ENCODE data around the gene SLX1A. TPM values are rescaled to one million over a fixed set of nuclear protein-coding genes. Genes with fewer than 3 reads are reported as not detected.
A peak's percentile ranks its signal among the peaks of the same experiment; 100 is the strongest.

Gene SLX1A
- total RNA-seq, 4 donors from 2014 or later: 7.8 to 21.2 (median 13.5) TPM

- no peaks in the 10 kb centered on the region for H3K36me3 ChIP-seq
- 13 to 96% methylated on average over 1 to 4 of the region's 13 CpGs for WGBS, 2 donors (ENCODE audit: low coverage in 1 of 2)
- peak overlapping the region in 1 of 2 donors; percentile 62 for H3K4me3 ChIP-seq
- no peak for ATAC-seq
- H3K4me1 ChIP-seq: peaks cover 0 to 29% (median 7%) of the 10 kb centered on the region in 3 donors
- H3K9me3 ChIP-seq: no peaks in the 10 kb centered on the region
- peak overlapping the region in 2 of 4 donors; percentile 36 to 84 for H3K27ac ChIP-seq
- TF ChIP-seq POLR2AphosphoS5 (IDR thresholded peaks at IDR 0.05): no peak
- no peak for TF ChIP-seq POLR2A (IDR thresholded peaks at IDR 0.05)
- no peak for TF ChIP-seq EP300 (IDR thresholded peaks at IDR 0.05)
- no peak for TF ChIP-seq CTCF (IDR thresholded peaks at IDR 0.05)
- no peaks in the 10 kb centered on the region for H3K27me3 ChIP-seq
Measured at GRCh38 chr16:30184891-30185682, 8.6 kb upstream of the SLX1A start.

GRCh38 chr16:30185683-30186421 lies 7.8 kb upstream of the SLX1A start:
- no peaks in the 10 kb centered on the region for H3K27me3 ChIP-seq
- 60 to 73% methylated on average over 1 to 3 of the region's 15 CpGs for WGBS, 2 donors (ENCODE audit: low coverage in 1 of 2)
- no peaks in the 10 kb centered on the region for H3K9me3 ChIP-seq
- no peaks in the 10 kb centered on the region for H3K36me3 ChIP-seq
- H3K4me1 ChIP-seq: peaks cover 0 to 29% (median 7%) of the 10 kb centered on the region in 3 donors
- H3K4me3 ChIP-seq: peak overlapping the region in 1 of 2 donors; percentile 6
- peak overlapping the region in 3 of 4 donors; percentile 23 to 84 (median 36) for H3K27ac ChIP-seq
- no peak for TF ChIP-seq POLR2A (IDR thresholded peaks at IDR 0.05)
- no peak for TF ChIP-seq CTCF (IDR thresholded peaks at IDR 0.05)
- TF ChIP-seq POLR2AphosphoS5 (IDR thresholded peaks at IDR 0.05): no peak
- no peak for TF ChIP-seq EP300 (IDR thresholded peaks at IDR 0.05)
- ATAC-seq: no peak

- 89% methylated on average over 4 of the region's 9 CpGs; no CpG with 5 or more reads in 1 of the 2 donors for WGBS, 2 donors (ENCODE audit: low coverage in 1 of 2)
- no peak for TF ChIP-seq POLR2AphosphoS5 (IDR thresholded peaks at IDR 0.05)
- TF ChIP-seq EP300 (IDR thresholded peaks at IDR 0.05): no peak
- TF ChIP-seq CTCF (IDR thresholded peaks at IDR 0.05): no peak
- no peak for TF ChIP-seq POLR2A (IDR thresholded peaks at IDR 0.05)
- no peak overlapping the region for H3K4me3 ChIP-seq
- H3K27ac ChIP-seq: peak overlapping the region in 2 of 4 donors; percentile 22 to 23
- peaks cover 0 to 29% (median 7%) of the 10 kb centered on the region in 3 donors for H3K4me1 ChIP-seq
- H3K27me3 ChIP-seq: no peaks in the 10 kb centered on the region
- no peaks in the 10 kb centered on the region for H3K9me3 ChIP-seq
- H3K36me3 ChIP-seq: no peaks in the 10 kb centered on the region
- ATAC-seq: no peak
Measured at GRCh38 chr16:30186444-30186781, 7.3 kb upstream of the SLX1A start.

GRCh38 chr16:30186782-30187555 lies 6.7 kb upstream of the SLX1A start:
- peaks cover 0 to 29% (median 7%) of the 10 kb centered on the region in 3 donors for H3K4me1 ChIP-seq
- ATAC-seq: no peak
- no peaks in the 10 kb centered on the region for H3K9me3 ChIP-seq
- H3K36me3 ChIP-seq: no peaks in the 10 kb centered on the region
- WGBS, 2 donors (ENCODE audit: low coverage in 1 of 2): 13 to 60% methylated on average over 1 to 4 of the region's 36 CpGs
- H3K4me3 ChIP-seq: no peak overlapping the region
- no peaks in the 10 kb centered on the region for H3K27me3 ChIP-seq
- TF ChIP-seq CTCF (IDR thresholded peaks at IDR 0.05) (peak in 3 of 4 experiments; percentile 49 to 67 (median 57)), POLR2AphosphoS5 (IDR thresholded peaks at IDR 0.05) (no peak), POLR2A (IDR thresholded peaks at IDR 0.05) (no peak)
- H3K27ac ChIP-seq: peak overlapping the region in 2 of 4 donors; percentile 22 to 23

Data from gastroesophageal sphincter (tissue), 4 donors.